GM19372 (cell line): ENCODE results near the gene TMEM170B.

Experiments
- ATAC-seq: cut with Tn5 transposase; IDR thresholded peaks from one replicate; pipeline ENCODE4 v1.9.1; 2021; ENCODE audit warnings: mild to moderate bottlenecking, low read depth, moderate library complexity; ENCODE audit not compliant: unreplicated experiment

Gene TMEM170B

GRCh38 chr6:11609324-11610071 lies 71.9 kb downstream of the TMEM170B start:
- ATAC-seq = no peak

GRCh38 chr6:11613336-11613735 lies 75.8 kb downstream of the TMEM170B start:
- no peak for ATAC-seq

- no peak for ATAC-seq
Observed at GRCh38 chr6:11613858-11614257, 76.3 kb downstream of the TMEM170B start.

GRCh38 chr6:11614534-11615213 lies 77.1 kb downstream of the TMEM170B start:
- ATAC-seq = no peak

GRCh38 chr6:11615214-11615602 lies 77.7 kb downstream of the TMEM170B start:
- ATAC-seq = no peak

- ATAC-seq = no peak
Observed at GRCh38 chr6:11616200-11616611, 78.7 kb downstream of the TMEM170B start.

- no peak for ATAC-seq
Observed at GRCh38 chr6:11618533-11618932, 81.0 kb downstream of the TMEM170B start.

- ATAC-seq = no peak
Observed at GRCh38 chr6:11621119-11621518, 83.6 kb downstream of the TMEM170B start.

- no peak for ATAC-seq
Observed at GRCh38 chr6:11622156-11622555, 84.6 kb downstream of the TMEM170B start.

GRCh38 chr6:11623272-11623671 lies 85.7 kb downstream of the TMEM170B start:
- no peak for ATAC-seq

GRCh38 chr6:11625302-11625701 lies 87.8 kb downstream of the TMEM170B start:
- no peak for ATAC-seq

GRCh38 chr6:11626356-11626755 lies 88.8 kb downstream of the TMEM170B start:
- no peak for ATAC-seq

GRCh38 chr6:11628562-11628961 lies 91.0 kb downstream of the TMEM170B start:
- ATAC-seq = no peak

GRCh38 chr6:11631008-11631407 lies 93.5 kb downstream of the TMEM170B start:
- no peak for ATAC-seq

- no peak for ATAC-seq
Observed at GRCh38 chr6:11631539-11631938, 94.0 kb downstream of the TMEM170B start.

GRCh38 chr6:11632231-11632630 lies 94.7 kb downstream of the TMEM170B start:
- no peak for ATAC-seq

GRCh38 chr6:11632795-11633511 lies 95.4 kb downstream of the TMEM170B start:
- no peak for ATAC-seq
